Neural progenitor cell (in vitro differentiated cells): ENCODE data around the gene RGS7. TPM values are rescaled to one million over a fixed set of nuclear protein-coding genes. Genes with fewer than 3 reads are reported as not detected.
A peak's percentile ranks its signal among the peaks of the same experiment; 100 is the strongest.

ENCODE experiments used
- DNase-seq: peaks from one replicate; pipeline ENCODE4 v3.0.0-alpha.2; 2016; ENCODE audit warnings: low spot score
- H2AFZ ChIP-seq: fragments of 200-600 bp; sonication (generic); replicated peaks from 2 replicates; pipeline ENCODE4 v1.6.1; 2016; ENCODE audit warnings: antibody characterized with exemption
- H3F3A ChIP-seq: fragments of 200-600 bp; sonication (generic); 2 replicates; pipeline ENCODE4 v1.6.1; 2016; ENCODE audit warnings: antibody characterized with exemption, low read depth
- H3K27ac ChIP-seq: fragments of 200-600 bp; sonication (generic); 2 replicates; pipeline ENCODE4 v1.5.1; 2016; ENCODE audit warnings: mild to moderate bottlenecking
- H3K27me3 ChIP-seq: fragments of 200-600 bp; sonication (generic); 2 replicates; pipeline ENCODE4 v1.6.1; 2016; ENCODE audit warnings: mild to moderate bottlenecking, moderate library complexity
- H3K36me3 ChIP-seq: fragments of 200-600 bp; sonication (generic); 2 replicates; pipeline ENCODE4 v1.5.1; 2016
- H3K4me1 ChIP-seq: fragments of 200-600 bp; sonication (generic); 2 replicates; pipeline ENCODE4 v1.6.1; 2016; ENCODE audit warnings: mixed run types
- H3K4me2 ChIP-seq: fragments of 200-600 bp; sonication (generic); 2 replicates; pipeline ENCODE4 v1.6.1; 2016
- H3K4me3 ChIP-seq: fragments of 200-600 bp; sonication (generic); 2 replicates; pipeline ENCODE4 v1.5.1; 2016
- H3K79me2 ChIP-seq: fragments of 200-600 bp; sonication (generic); 2 replicates; pipeline ENCODE4 v1.6.1; 2016; ENCODE audit warnings: low read depth
- H3K9ac ChIP-seq: fragments of 200-600 bp; sonication (generic); 2 replicates; pipeline ENCODE4 v1.6.1; 2016
- H3K9me3 ChIP-seq: fragments of 200-600 bp; sonication (generic); 2 replicates; pipeline ENCODE4 v1.5.1; 2016; ENCODE audit warnings: low read depth
- H4K20me1 ChIP-seq: fragments of 200-600 bp; sonication (generic); 2 replicates; pipeline ENCODE4 v1.6.1; 2016; ENCODE audit warnings: low read depth
- H3K27ac Mint-ChIP-seq: 3 replicates; pipeline ENCODE4 v1.8.0; 2021; ENCODE audit warnings: mixed read lengths
- H3K27me3 Mint-ChIP-seq: 2 replicates; pipeline ENCODE4 v1.8.0; 2022; ENCODE audit warnings: low read depth, mild to moderate bottlenecking, inconsistent platforms, moderate library complexity, mixed read lengths; ENCODE audit not compliant: insufficient read depth
- H3K36me3 Mint-ChIP-seq: 3 replicates; pipeline ENCODE4 v1.8.0; 2021; ENCODE audit warnings: mixed read lengths
- H3K4me1 Mint-ChIP-seq: 3 replicates; pipeline ENCODE4 v1.8.0; 2021; ENCODE audit warnings: mixed read lengths
- H3K4me3 Mint-ChIP-seq: 3 replicates; pipeline ENCODE4 v1.8.0; 2021; ENCODE audit warnings: mild to moderate bottlenecking, moderate library complexity, mixed read lengths
- H3K9me3 Mint-ChIP-seq: 3 replicates; pipeline ENCODE4 v1.8.0; 2020; ENCODE audit warnings: mixed read lengths
- CTCF ChIP-seq: fragments of 200-600 bp; sonication (generic); IDR thresholded peaks from 2 replicates; pipeline ENCODE4 v1.5.1; 2017; ENCODE audit warnings: antibody characterized with exemption, mild to moderate bottlenecking
- EZH2 ChIP-seq: fragments of 200-600 bp; sonication (generic); IDR thresholded peaks from 2 replicates; pipeline ENCODE4 v1.6.1; 2017; ENCODE audit warnings: antibody characterized with exemption, mild to moderate bottlenecking, moderate library complexity
- EZH2phosphoT487 ChIP-seq: fragments of 200-600 bp; sonication (generic); IDR thresholded peaks from 2 replicates; pipeline ENCODE4 v1.6.1; 2017; ENCODE audit warnings: antibody characterized with exemption
- total RNA-seq: library from RNA; depleted of rRNA; stranded (reverse); fragments of >200 nt; gene quantifications from 2 replicates; pipeline ENCODE4 v1.2.3, GENCODE V29; 2015; ENCODE audit warnings: low replicate concordance

The RGS7 gene
- total RNA-seq, 1 donor from 2014 or later = not detected

GRCh38 chr1:241271427-241271826 is 85.6 kb downstream of the RGS7 start:
- H3K4me3 Mint-ChIP-seq = no peak overlapping the region

GRCh38 chr1:241270016-241270415 is 87.0 kb downstream of the RGS7 start:
- TF ChIP-seq EZH2 (no peak), EZH2phosphoT487 (no peak), CTCF (no peak)
- Mint-ChIP-seq H3K9me3 (peaks cover 13% of the 10 kb centered on the region), H3K4me3 (no peak overlapping the region), H3K36me3 (peaks cover 5% of the 10 kb centered on the region), H3K4me1 (no peaks in the 10 kb centered on the region), H3K27ac (no peak overlapping the region), H3K27me3 (peaks cover 6% of the 10 kb centered on the region)
- H3K27ac ChIP-seq = no peak overlapping the region
- H3K4me1 ChIP-seq = no peaks in the 10 kb centered on the region
- no peak overlapping the region for H3K4me2 ChIP-seq
- H3K9me3 ChIP-seq = peaks cover 6% of the 10 kb centered on the region
- H3K79me2 ChIP-seq = no peaks in the 10 kb centered on the region
- no peak for DNase-seq
- H3F3A ChIP-seq = no peaks in the 10 kb centered on the region
- H4K20me1 ChIP-seq = no peaks in the 10 kb centered on the region
- no peaks in the 10 kb centered on the region for H3K27me3 ChIP-seq
- H3K36me3 ChIP-seq = no peaks in the 10 kb centered on the region
- no peak overlapping the region for H3K4me3 ChIP-seq
- no peak overlapping the region for H2AFZ ChIP-seq
- H3K9ac ChIP-seq = no peak overlapping the region

More at GRCh38 chr1:241271427-241271826, 85.6 kb downstream of the RGS7 start:
- Histone ChIP-seq H3K4me3 (no peak overlapping the region), H2AFZ (no peak overlapping the region), H3F3A (no peaks in the 10 kb centered on the region), H3K4me1 (no peaks in the 10 kb centered on the region), H3K9ac (no peak overlapping the region), H4K20me1 (no peaks in the 10 kb centered on the region), H3K36me3 (no peaks in the 10 kb centered on the region), H3K79me2 (no peaks in the 10 kb centered on the region), H3K4me2 (no peak overlapping the region), H3K9me3 (peaks cover 6% of the 10 kb centered on the region), H3K27me3 (no peaks in the 10 kb centered on the region), H3K27ac (no peak overlapping the region)
- H3K27me3 Mint-ChIP-seq = peaks cover 6% of the 10 kb centered on the region
- H3K36me3 Mint-ChIP-seq = peaks cover 5% of the 10 kb centered on the region
- H3K4me1 Mint-ChIP-seq = no peaks in the 10 kb centered on the region
- no peak for DNase-seq
- no peak overlapping the region for H3K27ac Mint-ChIP-seq
- TF ChIP-seq CTCF (no peak), EZH2phosphoT487 (no peak), EZH2 (no peak)
- peaks cover 13% of the 10 kb centered on the region for H3K9me3 Mint-ChIP-seq

- Histone ChIP-seq H3K4me1 (no peaks in the 10 kb centered on the region), H3K4me2 (no peak overlapping the region), H3F3A (no peaks in the 10 kb centered on the region), H3K79me2 (no peaks in the 10 kb centered on the region), H3K4me3 (no peak overlapping the region), H3K27me3 (no peaks in the 10 kb centered on the region), H4K20me1 (no peaks in the 10 kb centered on the region), H2AFZ (no peak overlapping the region), H3K36me3 (no peaks in the 10 kb centered on the region), H3K9me3 (peaks cover 6% of the 10 kb centered on the region), H3K9ac (no peak overlapping the region), H3K27ac (no peak overlapping the region)
- Mint-ChIP-seq H3K27ac (no peak overlapping the region), H3K9me3 (peaks cover 13% of the 10 kb centered on the region), H3K4me1 (no peaks in the 10 kb centered on the region), H3K36me3 (peaks cover 5% of the 10 kb centered on the region), H3K4me3 (no peak overlapping the region), H3K27me3 (peaks cover 6% of the 10 kb centered on the region)
- peak; percentile 22 for DNase-seq
- no peak for TF ChIP-seq EZH2phosphoT487
- TF ChIP-seq CTCF = peak; percentile 43
Observed at GRCh38 chr1:241269116-241269515, 87.9 kb downstream of the RGS7 start.
